ENCODE results near the gene ALOX5AP. TPM values are rescaled to one million over a fixed set of nuclear protein-coding genes. Genes with fewer than 3 reads are reported as not detected.

The ALOX5AP gene
- total RNA-seq, 1 donor from 2014 or later: not detected

GRCh38 chr13:30759748-30760147 lies 24.4 kb downstream of the ALOX5AP start:
- no peak for DNase-seq (ENCODE audit: low read depth, low spot score)

- no peak for DNase-seq (ENCODE audit: low read depth, low spot score)
These were observed 27.3 kb downstream of the ALOX5AP start for GRCh38 chr13:30762643-30763042.

- DNase-seq (ENCODE audit: low read depth, low spot score): no peak
These were observed 28.6 kb downstream of the ALOX5AP start for GRCh38 chr13:30763786-30764413.

DNA sequence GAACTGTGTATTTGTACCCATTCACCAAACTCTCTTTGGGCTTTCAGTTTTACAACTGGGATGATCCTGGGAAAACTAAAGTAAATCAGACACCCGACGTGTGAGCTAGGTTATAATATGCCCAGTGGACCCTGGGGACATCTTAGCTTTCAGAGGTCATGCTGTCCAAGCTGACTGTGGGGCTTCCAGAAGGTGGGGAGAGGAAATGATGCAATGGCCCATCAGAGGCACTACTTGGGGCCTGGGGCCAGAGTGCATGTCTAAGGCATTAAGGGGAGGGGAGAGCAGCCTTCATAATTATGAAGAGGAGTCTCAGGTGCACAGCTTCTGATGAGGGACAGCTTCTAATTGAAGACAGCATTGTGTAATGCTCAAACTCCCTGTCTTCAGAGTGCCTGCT lies 30.9 kb downstream of the ALOX5AP start:
- no peak for DNase-seq (ENCODE audit: low read depth, low spot score)

DNA sequence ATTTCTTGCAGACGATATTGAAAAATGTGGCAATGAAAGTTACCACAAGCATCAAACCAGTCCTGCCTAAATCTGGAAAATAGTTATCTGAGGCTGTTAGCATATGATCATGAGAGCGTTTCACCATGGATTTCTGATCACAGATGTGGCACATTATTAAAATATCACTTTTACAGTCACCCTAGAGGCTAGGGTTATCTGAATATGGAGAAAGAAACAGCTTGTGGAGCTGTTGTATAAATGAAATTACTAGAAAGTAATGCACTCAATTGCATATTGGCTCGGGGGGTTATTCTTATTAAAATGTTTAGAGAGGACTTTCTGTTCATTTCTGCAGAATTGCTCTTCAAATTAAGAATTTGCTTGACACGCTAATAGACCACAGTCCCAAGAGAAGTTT lies 35.6 kb downstream of the ALOX5AP start:
- no peak for DNase-seq (ENCODE audit: low read depth, low spot score)

DNA sequence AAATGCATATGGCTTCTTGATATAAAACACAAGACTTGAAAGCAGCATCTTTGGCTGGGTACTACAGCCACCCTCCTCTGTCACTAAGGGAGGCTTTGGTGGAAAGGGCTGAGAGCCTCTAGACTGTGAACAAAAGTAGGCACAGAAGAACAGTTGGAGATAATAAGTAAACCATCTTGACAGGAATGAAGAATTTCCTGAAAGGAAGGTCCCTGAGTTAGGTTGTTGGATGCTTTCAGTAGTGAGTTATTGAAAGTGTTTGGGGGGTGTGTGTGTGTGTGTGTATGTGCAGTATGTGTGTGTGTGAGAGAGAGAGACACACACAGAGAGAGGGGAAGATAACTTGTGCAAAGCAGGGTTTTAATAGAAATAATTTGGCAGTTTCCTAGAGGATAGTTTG lies 38.2 kb downstream of the ALOX5AP start:
- no peak for DNase-seq (ENCODE audit: low read depth, low spot score)

DNA sequence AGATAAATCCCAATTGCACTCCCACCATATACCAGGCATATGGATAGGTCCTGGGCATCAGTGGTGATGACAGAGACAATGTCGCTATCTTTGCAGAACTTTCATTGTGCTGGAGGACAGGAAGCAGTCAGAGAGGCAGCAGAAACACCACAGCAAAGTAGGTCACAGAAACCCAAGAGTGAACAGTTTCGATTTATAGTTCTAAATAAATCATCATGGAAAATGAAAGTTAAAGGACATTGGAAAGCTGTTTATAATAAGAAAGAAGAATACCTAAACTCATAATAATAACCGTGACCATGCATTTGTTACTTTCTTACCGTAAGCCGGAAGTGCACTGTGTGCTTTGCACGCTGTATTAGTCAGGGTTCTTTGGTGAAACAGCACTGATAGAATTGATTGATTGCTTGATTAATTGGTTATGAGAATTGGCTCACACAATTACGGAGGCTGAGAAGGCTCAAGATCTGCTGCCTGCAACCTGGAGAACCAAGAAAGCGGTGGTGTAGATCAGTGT lies 38.9 kb downstream of the ALOX5AP start:
- no peak for DNase-seq (ENCODE audit: low read depth, low spot score)

DNA sequence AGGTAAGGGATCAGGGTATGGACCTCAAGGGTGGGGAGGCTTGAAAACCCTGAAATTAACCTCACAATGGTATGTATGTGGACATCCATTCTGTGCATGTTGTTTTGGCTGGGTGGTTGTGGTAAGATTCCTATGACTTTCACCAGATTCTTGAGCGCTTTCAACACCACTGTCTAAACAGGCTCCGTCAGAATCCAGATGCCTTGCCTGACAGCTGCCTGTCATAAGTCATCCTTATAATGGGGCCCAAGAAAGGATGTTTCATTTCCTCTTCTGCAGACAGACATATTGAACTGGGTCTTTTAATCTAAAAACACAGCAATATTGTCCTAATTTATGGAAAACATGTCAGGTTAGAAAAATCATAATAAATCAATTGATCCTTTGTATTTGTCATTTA lies 41.3 kb downstream of the ALOX5AP start:
- no peak for DNase-seq (ENCODE audit: low read depth, low spot score)

DNA sequence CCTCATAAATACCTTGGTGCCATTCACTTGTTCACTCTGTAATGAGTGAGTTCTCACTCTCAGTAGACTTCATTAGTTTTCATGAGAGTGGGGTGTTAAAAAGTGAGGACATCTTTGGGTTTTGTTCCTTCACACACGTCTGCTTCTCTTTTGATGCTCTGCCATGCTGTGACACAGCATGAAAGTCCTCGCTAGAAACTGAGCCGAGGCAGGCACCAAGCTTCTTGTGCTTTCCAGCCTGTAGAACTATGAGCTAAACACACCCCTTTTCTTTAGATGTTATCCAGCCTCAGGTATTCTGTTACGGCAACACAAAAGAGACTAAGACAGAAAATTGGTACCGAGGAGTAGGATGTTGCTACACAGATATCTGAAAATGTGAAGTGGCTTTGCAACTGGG lies 43.7 kb downstream of the ALOX5AP start:
- no peak for DNase-seq (ENCODE audit: low read depth, low spot score)

DNA sequence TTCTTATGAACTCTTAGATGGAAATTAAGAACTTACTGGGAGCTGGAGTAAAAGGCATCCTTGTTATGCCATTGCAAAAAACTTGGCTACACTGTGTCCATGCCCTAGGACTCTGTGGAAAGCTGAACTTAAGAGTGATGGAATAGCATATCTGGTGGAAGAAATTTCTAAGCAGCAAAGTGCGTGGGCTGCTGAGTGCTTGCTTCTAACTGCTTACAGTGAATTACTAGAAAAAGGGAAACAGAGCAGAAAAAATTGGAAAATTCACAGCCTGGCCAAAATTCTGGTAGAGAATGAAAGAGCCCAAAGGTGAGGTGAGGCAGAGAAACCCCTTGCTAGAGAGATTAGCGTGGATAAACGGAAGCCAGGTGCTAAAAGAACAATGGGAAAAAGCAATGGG lies 44.3 kb downstream of the ALOX5AP start:
- no peak for DNase-seq (ENCODE audit: low read depth, low spot score)

DNA sequence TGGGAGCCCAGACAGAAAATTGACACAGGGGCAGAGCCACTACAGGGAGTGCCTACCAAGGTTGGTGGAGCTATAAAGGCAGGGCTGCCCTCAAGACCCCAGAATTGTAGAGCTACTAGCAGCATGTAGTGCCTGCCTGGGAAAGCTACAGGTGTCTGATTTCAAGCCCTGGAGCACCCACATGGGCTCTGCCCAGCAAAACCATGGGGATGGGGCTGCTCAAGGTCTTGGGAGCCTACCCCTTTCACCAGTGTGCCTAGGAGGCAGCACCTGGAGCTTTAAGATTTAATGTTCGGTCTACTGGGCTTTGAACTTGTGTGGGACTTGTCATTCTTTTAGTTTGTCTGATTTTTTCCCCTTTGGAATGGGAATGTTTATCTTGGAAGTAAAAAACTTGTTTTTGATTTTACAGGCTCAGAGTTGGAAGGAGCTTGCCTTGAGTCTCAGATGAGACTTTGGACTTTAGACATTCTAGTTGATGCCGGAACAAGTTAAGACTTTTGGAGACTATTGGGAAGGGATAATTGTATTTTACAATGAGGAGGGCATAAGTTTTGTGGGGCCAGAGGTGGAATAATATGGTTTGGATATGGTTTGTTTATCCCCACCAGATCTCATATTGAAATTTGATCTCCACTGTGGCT lies 45.1 kb downstream of the ALOX5AP start:
- DNase-seq (ENCODE audit: low read depth, low spot score): no peak

DNA sequence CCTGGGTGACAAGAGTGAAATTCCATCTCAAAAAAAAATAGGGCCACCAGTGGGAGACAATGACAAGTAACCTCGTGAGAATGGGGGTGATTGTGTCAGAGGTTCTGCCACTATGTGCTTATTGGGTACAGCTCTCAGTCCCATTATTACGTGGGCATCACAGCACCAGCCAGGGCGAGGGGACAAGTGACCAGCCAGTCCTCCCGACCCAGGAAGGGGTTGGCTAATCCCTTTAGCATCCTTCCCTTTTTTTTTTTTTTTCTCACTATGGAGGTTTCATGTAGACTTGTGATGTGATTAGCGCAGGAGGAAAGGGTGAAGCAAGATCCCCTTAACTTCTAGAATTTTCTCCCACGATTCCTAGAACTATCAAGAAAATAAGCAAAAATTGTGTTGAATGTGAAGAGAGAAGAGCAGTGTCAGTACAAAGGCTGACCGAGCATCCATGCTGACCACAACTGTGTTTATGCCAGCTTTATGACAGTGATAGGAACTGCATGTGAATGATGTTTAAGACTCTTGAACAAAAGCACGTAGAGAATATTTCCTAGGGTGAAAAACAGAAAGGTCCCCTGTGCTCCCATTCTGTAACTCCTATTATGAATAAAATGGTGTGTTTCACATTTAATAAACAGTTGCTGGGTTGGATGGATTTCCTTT lies 50.0 kb downstream of the ALOX5AP start:
- no peak for DNase-seq (ENCODE audit: low read depth, low spot score)

- no peak for DNase-seq (ENCODE audit: low read depth, low spot score)
These were observed 51.3 kb downstream of the ALOX5AP start for GRCh38 chr13:30786648-30787047.

DNA sequence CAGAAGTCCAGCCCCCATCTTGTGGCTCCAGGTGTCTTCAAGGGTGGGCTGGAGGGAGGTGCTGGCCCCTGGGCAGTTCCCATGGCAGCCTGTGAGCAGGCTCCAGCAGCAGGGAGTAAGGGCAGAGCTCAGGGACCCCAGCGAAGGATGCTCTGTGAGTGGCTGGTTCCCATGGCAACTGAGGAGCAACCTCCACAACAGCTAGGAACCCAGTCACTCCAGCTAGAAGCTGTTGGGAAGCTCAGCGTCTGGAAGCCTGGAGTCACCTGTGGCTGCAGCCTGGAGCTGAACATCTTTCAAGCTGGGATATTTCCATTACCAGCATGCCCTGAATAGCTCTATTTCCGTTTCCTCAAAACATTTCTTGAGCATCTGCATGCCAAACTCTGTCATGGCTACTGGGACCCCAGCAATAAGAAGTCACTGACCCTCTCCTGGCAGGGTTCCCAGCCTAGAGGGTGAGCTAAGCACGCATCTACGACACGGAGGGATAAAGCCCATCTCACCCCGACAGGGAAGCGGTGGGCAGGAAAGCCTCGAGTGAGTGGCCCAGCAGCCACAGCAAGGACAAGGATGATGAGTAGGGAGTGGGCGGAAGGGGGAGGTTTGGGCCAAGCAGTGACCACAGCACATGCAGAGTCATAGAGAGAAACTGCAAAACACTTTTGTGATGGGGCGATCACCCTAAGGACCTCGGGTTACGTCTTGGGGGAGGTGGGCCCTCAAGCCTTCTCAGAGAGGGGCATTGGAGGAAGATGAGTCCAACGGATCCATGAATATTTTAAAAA lies 52.6 kb downstream of the ALOX5AP start:
- no peak for DNase-seq (ENCODE audit: low read depth, low spot score)

DNA sequence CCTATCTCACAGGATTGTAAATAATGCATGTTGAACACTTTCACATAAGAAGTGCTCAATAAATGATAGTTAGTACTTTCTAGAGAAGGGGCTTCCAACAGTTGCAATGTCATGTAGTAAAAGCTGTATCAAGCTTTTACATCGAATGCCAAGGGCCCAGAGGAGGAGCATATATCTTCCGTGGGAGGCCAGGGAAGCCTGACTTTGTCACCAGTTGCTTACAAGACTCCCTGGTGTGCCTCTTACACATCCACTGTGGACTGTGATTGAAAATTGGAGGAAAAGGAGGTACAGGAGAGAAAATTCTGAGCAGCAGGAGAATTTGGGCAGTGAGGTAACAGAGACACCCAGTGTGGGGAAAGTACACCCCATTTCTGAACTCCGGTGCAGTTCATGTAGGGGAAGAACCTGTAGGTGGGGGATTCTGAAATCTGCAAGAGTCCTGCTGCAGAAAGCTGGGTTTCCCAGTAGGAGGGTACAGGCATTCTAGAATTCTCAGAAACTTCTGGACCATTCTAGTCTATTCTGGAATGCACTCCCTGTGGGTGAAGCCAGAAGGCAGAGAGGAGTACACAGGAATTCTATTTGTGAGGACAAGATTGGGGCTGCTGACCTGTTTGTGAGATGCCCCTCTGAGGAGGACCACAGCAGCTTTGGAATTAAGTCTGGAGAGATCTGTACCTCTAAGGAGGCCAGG lies 54.0 kb downstream of the ALOX5AP start:
- no peak for DNase-seq (ENCODE audit: low read depth, low spot score)

DNA sequence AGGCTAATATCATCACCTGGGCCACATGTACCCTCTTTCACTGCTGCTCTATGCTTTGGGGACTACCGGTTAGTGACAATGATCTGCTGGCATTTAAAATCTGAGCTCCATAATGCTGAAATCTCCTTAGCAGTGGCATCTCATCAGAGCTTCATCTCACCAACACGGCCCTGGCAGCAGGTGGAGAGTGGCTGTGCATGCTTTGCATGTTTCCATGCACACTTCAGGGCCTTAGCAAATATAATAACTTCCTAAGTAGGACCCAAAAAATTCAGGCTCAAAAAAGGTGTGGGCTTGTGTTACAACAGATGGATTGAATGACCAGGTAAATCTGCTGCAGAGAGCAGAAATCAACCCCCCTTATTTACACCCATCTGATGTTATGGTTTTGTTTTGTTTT lies 55.2 kb downstream of the ALOX5AP start:
- DNase-seq (ENCODE audit: low read depth, low spot score): no peak

- no peak for DNase-seq (ENCODE audit: low read depth, low spot score)
These were observed 56.1 kb downstream of the ALOX5AP start for GRCh38 chr13:30791354-30792001.

- peak; percentile 84 for DNase-seq (ENCODE audit: low read depth, low spot score)
These were observed 57.1 kb downstream of the ALOX5AP start for GRCh38 chr13:30792285-30793000.

GRCh38 chr13:30796132-30796572 lies 60.8 kb downstream of the ALOX5AP start:
- no peak for DNase-seq (ENCODE audit: low read depth, low spot score)

Measured in pulmonary artery endothelial cell (primary cell).